ENCODE data around the gene DEFB110. TPM values are rescaled to one million over a fixed set of nuclear protein-coding genes. Genes with fewer than 3 reads are reported as not detected.

Gene DEFB110
- total RNA-seq, 1 donor from 2014 or later: not detected

GRCh38 chr6:49979584-49979983 lies 42.2 kb downstream of the DEFB110 start:
- Mint-ChIP-seq H3K4me3 (no peak overlapping the region), H3K27me3 (ENCODE audit: low read depth) (peaks cover 2% of the 10 kb centered on the region), H3K9me3 (peaks cover 7% of the 10 kb centered on the region), H3K27ac (no peak overlapping the region), H3K4me1 (peaks cover 8% of the 10 kb centered on the region), H3K36me3 (no peaks in the 10 kb centered on the region)
- TF ChIP-seq CTCF (IDR thresholded peaks at IDR 0.05; ENCODE audit: unreplicated experiment): no peak
- no peak for DNase-seq (ENCODE audit: low spot score in 2 of 2, unreplicated experiment in 2 of 2)

GRCh38 chr6:49978332-49979226 lies 43.2 kb downstream of the DEFB110 start:
- peaks cover 8% of the 10 kb centered on the region for H3K4me1 Mint-ChIP-seq
- no peak overlapping the region for H3K4me3 Mint-ChIP-seq
- no peak for TF ChIP-seq CTCF (IDR thresholded peaks at IDR 0.05; ENCODE audit: unreplicated experiment)
- H3K27me3 Mint-ChIP-seq (ENCODE audit: low read depth): peaks cover 2% of the 10 kb centered on the region
- no peak for DNase-seq (ENCODE audit: low spot score in 2 of 2, unreplicated experiment in 2 of 2)
- H3K27ac Mint-ChIP-seq: no peak overlapping the region
- H3K36me3 Mint-ChIP-seq: no peaks in the 10 kb centered on the region
- peaks cover 7% of the 10 kb centered on the region for H3K9me3 Mint-ChIP-seq

- Mint-ChIP-seq H3K27me3 (ENCODE audit: low read depth) (peaks cover 4% of the 10 kb centered on the region), H3K36me3 (no peaks in the 10 kb centered on the region), H3K9me3 (no peaks in the 10 kb centered on the region), H3K27ac (no peak within 1 kb of the TSS), H3K4me3 (no peak within 1 kb of the TSS), H3K4me1 (no peaks in the 10 kb centered on the region)
- no peak for TF ChIP-seq CTCF (IDR thresholded peaks at IDR 0.05; ENCODE audit: unreplicated experiment)
- no peak for DNase-seq (ENCODE audit: low spot score in 2 of 2, unreplicated experiment in 2 of 2)
These were observed 52.2 kb downstream of the DEFB110 start, which contains the start of gene DEFB113 for GRCh38 chr6:49969605-49970004. Gene DEFB113 (minus strand): TSS chr6:49969625. CDS start chr6:49969625, 0 bp downstream.

Other genes starting within 250 kb of the DEFB110 start
- not detected in 3 replicates for gene PGK2, start 234.7 kb downstream of the DEFB110 start, total RNA-seq
- not detected in 3 replicates for gene CRISP1, start 155.5 kb downstream of the DEFB110 start, total RNA-seq
- not detected in 3 replicates for gene DEFB114, start 57.8 kb downstream of the DEFB110 start, total RNA-seq
- gene DEFB113, start 52.4 kb downstream of the DEFB110 start, total RNA-seq: not detected in 3 replicates
- not detected in 3 replicates for gene DEFB112, start 27.9 kb upstream of the DEFB110 start, total RNA-seq